C4-2B (cell line): ENCODE results near the gene CAMTA1.

ENCODE experiments used
- H3K27ac ChIP-seq: fragments of 450-650 bp; 2 replicates; pipeline ENCODE4 v1.5.1; 2017
- ZFX ChIP-seq: fragments of 450-650 bp; IDR thresholded peaks from 2 replicates; pipeline ENCODE4 v1.6.1; 2017
- TF ChIP-seq, protein P1 (sequence below): fragments of 450-650 bp; conservative IDR thresholded peaks from 2 replicates; pipeline ENCODE4 v1.5.1; 2017; ENCODE audit warnings: mild to moderate bottlenecking

The CAMTA1 gene

GRCh38 chr1:7527733-7528045 lies 742.4 kb downstream of the CAMTA1 start:
- TF ChIP-seq, protein P1, sequence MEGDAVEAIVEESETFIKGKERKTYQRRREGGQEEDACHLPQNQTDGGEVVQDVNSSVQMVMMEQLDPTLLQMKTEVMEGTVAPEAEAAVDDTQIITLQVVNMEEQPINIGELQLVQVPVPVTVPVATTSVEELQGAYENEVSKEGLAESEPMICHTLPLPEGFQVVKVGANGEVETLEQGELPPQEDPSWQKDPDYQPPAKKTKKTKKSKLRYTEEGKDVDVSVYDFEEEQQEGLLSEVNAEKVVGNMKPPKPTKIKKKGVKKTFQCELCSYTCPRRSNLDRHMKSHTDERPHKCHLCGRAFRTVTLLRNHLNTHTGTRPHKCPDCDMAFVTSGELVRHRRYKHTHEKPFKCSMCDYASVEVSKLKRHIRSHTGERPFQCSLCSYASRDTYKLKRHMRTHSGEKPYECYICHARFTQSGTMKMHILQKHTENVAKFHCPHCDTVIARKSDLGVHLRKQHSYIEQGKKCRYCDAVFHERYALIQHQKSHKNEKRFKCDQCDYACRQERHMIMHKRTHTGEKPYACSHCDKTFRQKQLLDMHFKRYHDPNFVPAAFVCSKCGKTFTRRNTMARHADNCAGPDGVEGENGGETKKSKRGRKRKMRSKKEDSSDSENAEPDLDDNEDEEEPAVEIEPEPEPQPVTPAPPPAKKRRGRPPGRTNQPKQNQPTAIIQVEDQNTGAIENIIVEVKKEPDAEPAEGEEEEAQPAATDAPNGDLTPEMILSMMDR = no peak
- TF ChIP-seq ZFX = no peak
- H3K27ac ChIP-seq = no peak overlapping the region

DNA sequence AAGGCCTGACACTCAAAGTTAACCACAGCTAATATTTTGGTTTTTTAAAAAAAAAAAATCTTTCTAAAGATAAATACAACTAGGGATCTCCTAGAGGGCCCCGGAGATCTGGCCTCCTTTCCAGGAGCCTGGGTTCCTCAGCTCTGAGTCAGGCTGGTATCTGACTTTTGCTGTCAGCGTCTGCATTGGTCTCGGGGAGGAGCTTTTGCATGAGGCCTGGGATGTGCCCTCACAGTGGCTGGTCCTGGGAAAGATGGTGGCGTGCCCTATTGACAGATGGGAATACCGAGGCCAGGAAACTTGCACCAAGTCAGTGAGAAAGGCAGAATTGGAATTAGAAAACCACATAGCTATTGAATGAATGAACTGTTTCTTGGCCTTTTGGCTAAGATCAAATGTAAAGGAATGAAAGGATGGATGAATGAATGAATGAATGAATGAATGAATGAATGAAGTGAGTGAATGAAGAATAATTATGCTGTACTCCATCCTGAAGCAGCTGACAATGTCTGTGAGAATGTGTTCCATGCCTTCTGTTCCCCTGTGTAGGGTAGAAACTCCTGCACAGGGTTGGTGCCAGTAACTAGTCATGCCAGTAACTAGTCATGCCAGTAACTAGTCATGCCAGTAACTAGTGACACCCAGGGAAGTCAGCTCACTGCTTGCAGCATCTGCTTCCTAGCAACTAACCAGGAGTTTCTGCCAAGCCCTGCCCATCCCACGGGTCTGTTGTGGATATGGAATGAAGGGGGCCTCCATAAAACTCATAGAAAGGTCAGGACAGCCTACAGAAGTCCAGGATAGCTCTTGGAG lies 743.3 kb downstream of the CAMTA1 start:
- TF ChIP-seq, protein P1 = no peak
- no peak for TF ChIP-seq ZFX
- no peak overlapping the region for H3K27ac ChIP-seq

DNA sequence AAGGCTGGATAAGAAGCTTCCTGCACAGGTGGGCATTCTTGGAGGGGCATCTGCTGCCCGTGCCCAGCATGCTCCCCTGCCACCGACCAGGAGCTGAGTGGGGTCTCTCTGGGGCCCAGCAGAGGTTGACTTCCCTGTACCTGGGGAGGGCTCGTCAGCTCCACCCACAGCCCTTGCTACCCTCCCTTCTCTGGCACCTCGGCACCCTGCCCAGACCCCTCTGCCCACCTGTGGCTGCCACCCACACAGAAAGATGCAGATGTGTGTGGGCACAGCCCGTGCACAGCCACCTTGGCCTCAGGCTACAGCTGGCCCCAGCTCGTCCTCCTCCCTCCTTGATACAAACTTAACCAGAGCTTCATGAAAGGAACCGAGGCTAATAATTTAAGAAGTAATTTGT lies 744.7 kb downstream of the CAMTA1 start:
- no peak overlapping the region for H3K27ac ChIP-seq
- TF ChIP-seq, protein P1 = no peak
- no peak for TF ChIP-seq ZFX

- no peak overlapping the region for H3K27ac ChIP-seq
- TF ChIP-seq ZFX = no peak
- TF ChIP-seq, protein P1 = no peak
Measured at GRCh38 chr1:7531562-7532340, 746.5 kb downstream of the CAMTA1 start.

GRCh38 chr1:7533006-7533405 lies 747.8 kb downstream of the CAMTA1 start:
- no peak overlapping the region for H3K27ac ChIP-seq
- no peak for TF ChIP-seq ZFX
- TF ChIP-seq, protein P1 = no peak

GRCh38 chr1:7534061-7534825 lies 749.0 kb downstream of the CAMTA1 start:
- TF ChIP-seq, protein P1 = no peak
- no peak for TF ChIP-seq ZFX
- H3K27ac ChIP-seq = no peak overlapping the region

GRCh38 chr1:7535016-7535415 lies 749.8 kb downstream of the CAMTA1 start:
- no peak overlapping the region for H3K27ac ChIP-seq

More at GRCh38 chr1:7535016-7535415, 749.8 kb downstream of the CAMTA1 start:
- TF ChIP-seq, protein P1 = no peak
- TF ChIP-seq ZFX = no peak
